Skeletal muscle satellite cell (primary cell): ENCODE results near the gene APOL2.
A peak's percentile ranks its signal among the peaks of the same experiment; 100 is the strongest.
"Not testable (repeated sequence)": the region's sequence is repeated elsewhere in the genome, so short reads cannot be mapped to it uniquely, and the experiment has no call there.

Experiments used
- H3K27me3 ChIP-seq: 2 replicates; pipeline ENCODE4 v1.7.0; 2013; ENCODE audit warnings: low read length; ENCODE audit not compliant: control insufficient read depth, insufficient read depth
- H3K36me3 ChIP-seq: 2 replicates; pipeline ENCODE4 v1.7.0; 2013; ENCODE audit warnings: mild to moderate bottlenecking, control low read depth, low read length; ENCODE audit not compliant: insufficient read depth
- H3K4me1 ChIP-seq: 2 replicates; pipeline ENCODE4 v1.7.0; 2013; ENCODE audit warnings: low read length; ENCODE audit not compliant: control insufficient read depth, insufficient read depth
- H3K4me2 ChIP-seq: 2 replicates; pipeline ENCODE4 v1.7.0; 2013; ENCODE audit warnings: mild to moderate bottlenecking, low read length
- H3K4me3 ChIP-seq: 2 replicates; pipeline ENCODE4 v1.7.0; 2013; ENCODE audit warnings: low read length
- H3K9ac ChIP-seq: 2 replicates; pipeline ENCODE4 v1.7.0; 2013; ENCODE audit warnings: mild to moderate bottlenecking, low read depth, low read length, moderate library complexity
- H3K9me3 ChIP-seq: replicated peaks from 2 replicates; pipeline ENCODE4 v1.7.0; 2013; ENCODE audit warnings: mild to moderate bottlenecking, control low read depth, low read length

The APOL2 gene

GRCh38 chr22:36212901-36213300, 26.4 kb downstream of the APOL2 start:
- Histone ChIP-seq H3K4me3 (no peak overlapping the region), H3K9me3 (no peaks in the 10 kb centered on the region), H3K36me3 (no peaks in the 10 kb centered on the region), H3K4me1 (peaks cover 5% of the 10 kb centered on the region), H3K9ac (no peak overlapping the region), H3K4me2 (no peak overlapping the region), H3K27me3 (peaks cover 56% of the 10 kb centered on the region)

- peak overlapping the region; percentile 31 for H3K4me2 ChIP-seq
Measured at GRCh38 chr22:36211237-36211861, 28.0 kb downstream of the APOL2 start.

GRCh38 chr22:36210224-36210623, 29.1 kb downstream of the APOL2 start:
- no peak overlapping the region for H3K4me2 ChIP-seq
- no peak overlapping the region for H3K9ac ChIP-seq
- no peaks in the 10 kb centered on the region for H3K9me3 ChIP-seq
- H3K4me3 ChIP-seq, result no peak overlapping the region
- no peaks in the 10 kb centered on the region for H3K36me3 ChIP-seq
- peaks cover 35% of the 10 kb centered on the region for H3K27me3 ChIP-seq
- H3K4me1 ChIP-seq, result peaks cover 5% of the 10 kb centered on the region

More at GRCh38 chr22:36211237-36211861, 28.0 kb downstream of the APOL2 start:
- Histone ChIP-seq H3K9me3 (no peaks in the 10 kb centered on the region), H3K36me3 (no peaks in the 10 kb centered on the region), H3K27me3 (peaks cover 45% of the 10 kb centered on the region), H3K4me3 (no peak overlapping the region), H3K4me1 (peaks cover 5% of the 10 kb centered on the region), H3K9ac (no peak overlapping the region)

- H3K9me3 ChIP-seq, H3K4me2 ChIP-seq, H3K9ac ChIP-seq, H3K4me3 ChIP-seq, H3K36me3 ChIP-seq, H3K4me1 ChIP-seq: not testable (repeated sequence)
- H3K27me3 ChIP-seq, result peaks cover 30% of the 10 kb centered on the region
Measured at GRCh38 chr22:36209488-36209908, 29.8 kb downstream of the APOL2 start.

- Histone ChIP-seq H3K4me3 (no peak overlapping the region), H3K36me3 (no peaks in the 10 kb centered on the region), H3K4me2 (no peak overlapping the region), H3K4me1 (peaks cover 5% of the 10 kb centered on the region), H3K27me3 (peaks cover 29% of the 10 kb centered on the region), H3K9ac (no peak overlapping the region), H3K9me3 (no peaks in the 10 kb centered on the region)
Measured at GRCh38 chr22:36208914-36209313, 30.4 kb downstream of the APOL2 start.

- Histone ChIP-seq H3K27me3 (peaks cover 26% of the 10 kb centered on the region), H3K36me3 (no peaks in the 10 kb centered on the region), H3K9me3 (no peaks in the 10 kb centered on the region), H3K4me3 (no peak overlapping the region), H3K9ac (no peak overlapping the region), H3K4me1 (peaks cover 5% of the 10 kb centered on the region), H3K4me2 (no peak overlapping the region)
Measured at GRCh38 chr22:36208162-36208765, 31.1 kb downstream of the APOL2 start.

GRCh38 chr22:36206255-36206654, 33.1 kb downstream of the APOL2 start:
- H3K9ac ChIP-seq, result no peak overlapping the region
- H3K4me1 ChIP-seq, result peaks cover 5% of the 10 kb centered on the region
- H3K36me3 ChIP-seq, result no peaks in the 10 kb centered on the region
- no peak overlapping the region for H3K4me2 ChIP-seq
- no peaks in the 10 kb centered on the region for H3K9me3 ChIP-seq
- peaks cover 15% of the 10 kb centered on the region for H3K27me3 ChIP-seq
- H3K4me3 ChIP-seq, result no peak overlapping the region

GRCh38 chr22:36205573-36205972, 33.8 kb downstream of the APOL2 start:
- not testable (repeated sequence) for H3K4me1 ChIP-seq, H3K36me3 ChIP-seq, H3K4me3 ChIP-seq, H3K4me2 ChIP-seq, H3K9ac ChIP-seq, H3K9me3 ChIP-seq
- H3K27me3 ChIP-seq, result peaks cover 15% of the 10 kb centered on the region

GRCh38 chr22:36204632-36205015, 34.7 kb downstream of the APOL2 start:
- Histone ChIP-seq H3K36me3 (no peaks in the 10 kb centered on the region), H3K4me2 (no peak overlapping the region), H3K4me1 (no peaks in the 10 kb centered on the region), H3K9ac (no peak overlapping the region), H3K9me3 (no peaks in the 10 kb centered on the region), H3K4me3 (no peak overlapping the region), H3K27me3 (peaks cover 18% of the 10 kb centered on the region)

GRCh38 chr22:36204001-36204631, 35.2 kb downstream of the APOL2 start:
- Histone ChIP-seq H3K9me3 (no peaks in the 10 kb centered on the region), H3K4me3 (no peak overlapping the region), H3K36me3 (no peaks in the 10 kb centered on the region), H3K27me3 (peaks cover 18% of the 10 kb centered on the region), H3K9ac (no peak overlapping the region), H3K4me1 (no peaks in the 10 kb centered on the region), H3K4me2 (no peak overlapping the region)

- not testable (repeated sequence) for H3K4me3 ChIP-seq, H3K9ac ChIP-seq, H3K9me3 ChIP-seq, H3K4me1 ChIP-seq, H3K36me3 ChIP-seq, H3K4me2 ChIP-seq
- H3K27me3 ChIP-seq, result peaks cover 12% of the 10 kb centered on the region
Measured at GRCh38 chr22:36203441-36203840, 35.9 kb downstream of the APOL2 start.

GRCh38 chr22:36202906-36203305, 36.4 kb downstream of the APOL2 start:
- H3K36me3 ChIP-seq, H3K9ac ChIP-seq, H3K4me3 ChIP-seq, H3K4me2 ChIP-seq, H3K4me1 ChIP-seq, H3K9me3 ChIP-seq: not testable (repeated sequence)
- H3K27me3 ChIP-seq, result peaks cover 11% of the 10 kb centered on the region
